ENCODE data around the gene NYAP2.

The NYAP2 gene

DNA sequence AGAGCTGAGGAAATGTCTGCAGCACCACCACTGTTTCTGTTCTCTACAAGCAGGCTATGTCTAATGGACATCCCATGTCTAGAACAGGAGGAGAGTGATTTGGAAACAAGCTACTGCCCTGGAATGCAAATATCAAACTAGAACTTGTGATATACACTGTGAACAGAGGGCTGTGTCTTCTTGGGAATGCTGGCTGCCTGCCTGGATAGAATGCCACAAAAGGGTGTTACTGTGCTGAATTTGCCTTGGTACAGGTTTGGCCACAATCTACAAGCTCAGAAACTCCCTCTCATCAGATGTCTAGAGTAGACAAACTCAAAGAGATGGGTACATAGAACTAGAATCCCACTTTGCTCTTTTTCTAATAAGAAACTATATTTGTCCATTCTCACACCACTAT lies 170.5 kb downstream of the NYAP2 start:
- no peak for DNase-seq

DNA sequence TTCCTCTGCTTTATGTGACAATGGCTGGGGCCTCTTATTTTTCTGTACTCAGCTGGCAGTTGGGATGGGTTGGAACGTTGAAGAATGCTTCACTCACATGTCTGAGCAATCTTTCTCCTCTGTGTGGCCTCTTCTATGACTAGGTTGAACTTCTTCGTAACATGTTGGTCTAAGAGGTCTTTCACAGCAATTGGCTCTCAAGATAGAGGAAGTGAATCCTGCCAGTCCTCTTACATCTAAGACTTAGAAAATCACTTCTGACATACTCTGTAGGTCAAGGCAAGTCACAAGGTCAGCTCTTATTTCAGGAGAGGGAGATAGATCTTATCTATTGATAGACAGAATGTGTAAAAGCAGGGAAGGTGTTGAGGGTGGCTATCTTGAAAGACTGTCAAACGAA lies 174.1 kb downstream of the NYAP2 start:
- no peak for DNase-seq

DNA sequence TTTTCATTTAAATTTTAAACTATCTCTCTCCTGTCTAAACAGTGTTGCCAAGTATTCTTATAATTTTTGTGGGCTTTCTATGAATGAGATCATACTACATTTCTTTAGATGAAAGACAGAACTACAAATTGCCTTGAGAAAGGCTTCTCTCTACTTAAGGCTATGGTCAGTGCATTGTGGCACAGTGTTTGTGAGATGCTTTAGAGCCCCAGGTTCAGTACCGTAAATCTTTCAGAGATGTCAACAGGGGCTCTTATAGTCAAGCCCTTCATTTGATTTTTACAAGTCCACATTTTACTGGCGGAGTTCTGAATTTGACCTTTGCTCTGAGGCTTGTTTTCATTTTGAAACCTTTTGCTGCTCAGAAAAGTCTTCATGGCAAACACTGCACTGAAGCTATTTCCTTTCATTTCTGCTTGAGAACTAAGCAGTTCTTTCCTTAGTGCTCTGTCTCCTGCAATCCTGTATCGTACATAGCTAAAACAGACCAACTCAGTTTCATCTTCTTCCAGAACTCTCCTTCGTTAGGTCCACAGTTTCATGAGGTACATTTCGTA lies 175.2 kb downstream of the NYAP2 start:
- DNase-seq, result no peak

DNA sequence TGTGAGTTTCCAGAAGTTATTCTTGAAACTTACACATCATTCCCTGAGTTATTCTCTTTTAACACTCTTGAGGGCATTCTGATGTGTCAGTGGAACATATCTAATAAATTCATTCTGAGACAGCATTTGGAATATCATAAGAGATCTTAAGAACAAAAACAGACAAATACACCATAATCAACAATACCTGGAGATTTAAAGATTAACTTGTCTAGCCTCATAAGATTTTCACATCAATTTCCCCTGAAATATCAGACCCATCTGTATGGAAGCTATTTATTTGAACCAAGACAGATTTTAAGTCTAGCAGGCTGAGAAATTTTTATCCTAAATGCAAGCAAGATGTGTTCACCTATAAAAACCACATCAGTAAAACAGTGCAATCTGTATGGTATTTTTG lies 181.6 kb downstream of the NYAP2 start:
- DNase-seq, result no peak

DNA sequence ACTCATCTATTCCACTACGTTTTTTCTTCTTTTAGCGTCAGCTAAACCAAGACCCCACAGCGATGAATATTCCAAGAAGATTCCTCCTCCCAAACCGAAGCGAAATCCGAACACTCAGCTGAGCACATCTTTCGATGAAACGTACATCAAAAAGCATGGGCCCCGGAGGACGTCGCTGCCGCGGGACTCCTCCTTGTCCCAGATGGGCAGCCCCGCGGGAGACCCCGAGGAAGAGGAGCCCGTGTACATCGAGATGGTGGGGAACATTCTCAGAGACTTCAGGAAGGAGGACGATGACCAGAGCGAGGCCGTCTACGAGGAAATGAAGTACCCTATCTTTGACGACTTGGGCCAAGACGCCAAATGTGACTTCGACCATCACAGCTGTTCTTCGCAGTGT lies 182.4 kb downstream of the NYAP2 start:
- no peak for DNase-seq

DNA sequence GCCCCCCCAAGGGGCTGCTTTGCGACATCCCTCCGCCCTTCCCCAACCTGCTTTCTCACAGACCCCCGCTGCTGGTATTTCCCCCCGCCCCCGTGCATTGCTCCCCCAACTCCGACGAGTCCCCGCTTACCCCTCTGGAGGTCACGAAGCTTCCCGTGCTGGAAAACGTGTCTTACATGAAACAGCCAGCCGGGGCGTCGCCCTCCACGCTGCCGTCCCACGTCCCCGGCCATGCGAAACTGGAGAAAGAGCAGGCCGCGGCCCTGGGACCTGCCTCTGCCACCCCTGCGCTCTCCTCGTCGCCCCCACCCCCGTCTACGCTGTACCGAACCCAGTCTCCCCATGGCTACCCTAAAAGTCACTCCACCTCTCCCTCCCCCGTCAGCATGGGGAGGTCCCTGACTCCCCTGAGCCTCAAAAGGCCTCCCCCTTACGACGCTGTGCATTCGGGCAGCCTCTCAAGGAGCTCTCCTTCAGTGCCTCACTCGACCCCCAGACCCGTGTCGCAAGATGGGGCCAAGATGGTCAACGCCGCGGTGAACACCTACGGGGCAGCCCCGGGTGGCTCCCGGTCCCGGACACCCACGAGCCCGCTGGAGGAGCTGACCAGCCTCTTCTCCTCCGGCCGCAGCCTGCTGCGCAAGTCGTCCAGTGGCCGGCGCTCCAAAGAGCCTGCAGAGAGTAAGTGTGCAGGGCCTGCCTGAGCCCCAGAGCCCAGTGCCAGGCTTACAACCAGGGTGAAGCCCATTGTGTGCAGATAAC lies 183.0 kb downstream of the NYAP2 start:
- no peak for DNase-seq

DNA sequence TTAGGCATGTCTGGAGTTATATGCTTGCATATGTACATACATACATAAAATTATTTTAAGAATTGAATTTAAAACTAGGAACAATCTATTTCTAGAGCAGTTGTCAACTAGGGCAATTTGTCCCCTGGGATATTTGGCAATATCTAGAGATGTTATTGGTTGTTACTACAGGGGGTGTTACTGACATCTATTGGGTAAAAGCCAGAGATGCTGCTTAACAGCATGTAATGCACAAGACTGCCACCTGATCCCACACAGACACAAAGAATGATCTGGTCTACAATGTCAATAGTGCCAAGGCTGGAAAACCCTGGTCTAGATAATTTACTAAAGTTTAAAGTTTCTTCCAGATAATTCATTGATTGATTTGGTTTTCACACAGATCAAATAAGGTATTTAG lies 185.3 kb downstream of the NYAP2 start:
- no peak for DNase-seq

DNA sequence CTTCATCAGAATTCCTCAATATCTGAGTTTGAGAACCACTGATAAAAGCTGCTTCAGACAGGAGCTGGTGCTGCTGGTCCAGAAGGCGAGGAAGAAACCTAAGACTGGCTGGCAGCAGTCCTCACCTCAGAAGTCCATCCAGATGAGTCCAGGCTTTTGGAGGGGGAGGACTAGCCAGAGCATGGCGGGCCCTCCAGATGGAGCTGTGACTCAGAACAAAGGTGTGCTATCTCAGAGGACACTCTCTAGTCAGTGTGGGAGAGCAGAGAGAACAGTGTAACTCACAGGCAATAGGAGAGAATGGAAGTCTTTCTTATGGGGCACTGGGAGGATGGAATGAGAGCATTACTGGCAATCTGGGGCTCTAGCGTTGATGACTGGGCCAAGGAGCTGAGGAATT lies 191.4 kb downstream of the NYAP2 start:
- DNase-seq, result no peak

DNA sequence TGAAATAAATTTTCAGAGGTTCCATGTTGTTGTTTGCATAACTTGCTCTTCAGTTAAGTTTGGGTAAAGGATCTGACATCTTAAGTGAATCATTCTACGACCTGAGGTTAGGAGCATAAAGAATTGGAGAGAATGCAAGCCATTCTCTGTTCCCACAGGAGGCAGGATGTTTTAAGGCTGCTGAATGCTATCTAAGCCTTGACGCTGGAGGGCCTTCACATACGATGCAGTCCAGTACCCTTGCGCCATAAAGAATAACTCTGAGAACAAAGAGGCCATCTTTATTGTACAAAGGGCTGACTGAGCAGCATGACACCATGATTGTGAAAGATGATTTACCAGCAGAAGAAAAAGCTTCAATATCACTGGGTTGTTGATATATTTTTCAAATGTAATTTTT lies 198.4 kb downstream of the NYAP2 start:
- no peak for DNase-seq

DNA sequence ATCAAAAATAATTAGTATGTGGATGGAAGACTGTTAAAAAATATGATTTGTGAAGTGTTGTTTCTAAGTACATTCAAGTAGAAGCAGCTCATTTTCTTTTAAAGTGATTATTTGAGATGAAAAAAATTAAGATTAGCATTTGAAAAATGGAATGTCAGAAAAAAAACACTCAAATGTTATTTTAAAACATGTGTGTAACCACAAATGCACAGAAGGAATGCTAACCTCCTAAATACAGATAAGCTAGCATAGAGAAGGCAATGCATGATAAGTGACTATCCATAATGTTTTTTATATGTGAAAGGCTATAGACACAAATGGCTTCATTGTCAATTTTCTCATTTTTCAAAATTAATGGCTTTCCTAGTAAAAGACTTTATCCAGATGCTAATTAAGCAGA lies 198.9 kb downstream of the NYAP2 start:
- DNase-seq, result no peak

DNA sequence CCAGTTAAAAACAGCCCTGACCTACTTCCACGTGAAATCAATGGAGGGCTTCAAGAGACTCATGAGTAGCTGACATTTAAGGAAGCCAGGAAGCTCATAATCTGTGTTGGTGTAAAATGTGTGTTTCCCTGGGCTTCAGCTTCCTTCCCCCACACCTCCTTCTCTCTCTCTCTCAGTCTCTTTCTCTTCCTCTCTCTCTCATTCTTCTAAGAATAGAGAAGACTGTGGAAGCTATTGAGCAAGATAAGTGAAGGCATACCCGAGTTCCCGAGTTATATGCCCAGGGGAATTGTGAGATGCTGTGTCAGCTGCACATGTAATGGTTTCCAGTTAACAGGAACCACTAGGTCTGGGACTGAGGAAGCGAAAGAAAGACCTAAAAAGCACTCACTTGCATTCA lies 199.4 kb downstream of the NYAP2 start:
- DNase-seq, result no peak

DNA sequence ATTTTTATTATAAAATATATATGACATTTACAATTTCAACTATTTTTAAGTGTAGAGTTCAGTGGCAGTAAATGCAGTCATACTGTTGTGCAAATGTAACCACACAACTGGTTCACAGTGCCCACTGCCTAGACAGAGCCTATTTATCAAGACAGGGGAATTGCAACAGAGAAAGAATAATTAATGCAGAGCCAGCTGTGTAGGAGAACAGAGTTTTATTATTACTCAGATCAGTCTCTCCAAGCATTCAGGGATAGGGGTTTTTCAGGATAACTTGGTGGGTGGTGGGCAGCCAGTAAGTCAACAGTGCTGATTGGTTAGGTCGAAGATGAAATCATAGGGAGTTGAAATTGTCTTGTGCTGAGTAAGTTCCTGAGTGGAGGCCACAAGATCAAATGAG lies 200.3 kb downstream of the NYAP2 start:
- DNase-seq, result no peak

DNA sequence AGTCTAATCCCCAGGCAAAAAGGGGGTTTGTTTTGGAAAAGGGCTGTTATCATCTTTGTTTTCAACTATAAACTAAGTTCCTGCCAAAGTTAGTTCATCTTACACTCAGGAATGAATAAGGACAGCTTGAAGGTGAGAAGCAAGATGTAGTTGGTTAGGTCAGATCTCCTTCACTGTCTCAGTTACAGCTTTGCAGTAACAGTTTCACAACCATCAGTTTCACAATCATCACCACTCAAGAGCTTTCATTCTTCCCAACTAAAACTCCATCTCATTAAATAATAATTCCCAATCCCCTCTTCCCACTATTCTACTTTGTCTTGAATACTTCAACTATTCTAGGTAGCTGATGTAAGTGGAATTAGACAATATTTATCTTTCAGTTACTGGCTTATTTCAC lies 200.9 kb downstream of the NYAP2 start:
- no peak for DNase-seq

DNA sequence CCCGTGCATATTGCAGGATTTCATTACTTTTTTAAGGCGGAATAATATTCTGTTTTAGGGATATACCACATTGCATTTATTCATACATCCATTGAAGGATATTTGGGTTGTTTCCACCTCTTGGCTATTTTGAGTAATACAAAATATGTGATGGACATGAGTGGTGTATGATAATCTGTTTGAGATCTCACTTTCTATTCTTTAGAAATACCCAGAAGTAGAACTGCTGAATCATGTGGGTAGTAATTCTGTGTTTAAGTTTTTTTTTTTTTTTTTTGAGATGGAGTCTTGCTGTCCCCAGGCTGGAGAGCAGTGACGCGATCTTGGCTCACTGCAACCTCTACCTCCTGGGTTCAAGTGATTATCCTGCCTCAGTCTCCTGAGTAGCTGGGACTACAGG lies 201.4 kb downstream of the NYAP2 start:
- no peak for DNase-seq

DNA sequence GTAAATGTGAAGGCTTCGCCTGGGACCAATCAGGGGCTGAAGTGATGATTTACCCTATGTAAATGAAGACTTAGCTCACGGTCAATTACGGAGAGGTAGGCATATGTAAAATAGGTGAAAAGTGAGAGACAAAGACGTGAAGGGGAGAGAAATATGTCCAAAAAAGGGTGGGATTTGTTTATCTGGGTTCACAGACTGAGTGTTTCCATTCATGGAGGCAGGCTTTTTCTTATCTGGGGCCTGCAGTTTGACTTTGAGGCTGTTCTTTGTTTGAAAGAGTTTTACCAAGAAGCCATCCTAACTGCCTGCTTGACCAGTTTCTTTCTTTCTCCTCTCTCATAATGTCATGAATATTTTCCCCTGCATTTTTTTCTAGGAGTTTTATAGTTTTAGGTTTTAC lies 202.7 kb downstream of the NYAP2 start:
- DNase-seq, result no peak

DNA sequence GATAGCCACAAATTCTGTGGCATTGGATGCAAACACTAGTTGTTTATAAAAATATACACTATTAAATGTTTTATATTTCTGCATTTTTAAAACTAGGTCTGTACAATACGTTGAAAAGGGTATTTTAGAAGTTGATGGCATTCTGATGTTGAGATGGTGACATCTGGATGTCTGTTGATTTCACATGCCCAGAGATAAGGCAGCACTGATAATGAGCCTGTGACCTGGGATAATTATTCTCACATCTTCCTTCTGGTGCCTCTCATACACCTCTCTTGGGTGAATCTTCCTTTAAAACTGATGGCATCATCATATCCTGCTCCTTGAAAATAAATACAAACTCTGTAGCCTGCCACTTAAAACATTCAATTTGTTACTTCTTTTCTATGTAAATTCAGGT lies 208.6 kb downstream of the NYAP2 start:
- DNase-seq, result no peak

DNA sequence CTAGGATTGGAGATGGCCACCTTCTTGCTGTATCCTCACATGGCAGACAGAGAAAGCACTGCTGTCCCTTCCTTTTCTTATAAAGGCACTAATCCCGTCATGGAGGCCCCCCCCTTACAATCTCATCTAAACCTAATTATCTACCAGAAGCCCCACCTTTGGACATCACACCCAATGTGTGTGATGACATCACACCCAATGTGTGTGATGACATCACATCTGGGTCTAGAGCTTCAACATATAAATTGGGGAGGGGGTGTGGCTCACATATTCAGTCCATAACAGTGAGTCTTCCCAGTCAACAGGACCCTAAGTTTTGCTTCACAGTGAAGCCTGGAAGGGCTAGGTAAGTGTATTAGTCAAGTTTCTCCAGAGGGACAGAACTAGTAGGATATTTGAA lies 213.1 kb downstream of the NYAP2 start:
- DNase-seq, result no peak

DNA sequence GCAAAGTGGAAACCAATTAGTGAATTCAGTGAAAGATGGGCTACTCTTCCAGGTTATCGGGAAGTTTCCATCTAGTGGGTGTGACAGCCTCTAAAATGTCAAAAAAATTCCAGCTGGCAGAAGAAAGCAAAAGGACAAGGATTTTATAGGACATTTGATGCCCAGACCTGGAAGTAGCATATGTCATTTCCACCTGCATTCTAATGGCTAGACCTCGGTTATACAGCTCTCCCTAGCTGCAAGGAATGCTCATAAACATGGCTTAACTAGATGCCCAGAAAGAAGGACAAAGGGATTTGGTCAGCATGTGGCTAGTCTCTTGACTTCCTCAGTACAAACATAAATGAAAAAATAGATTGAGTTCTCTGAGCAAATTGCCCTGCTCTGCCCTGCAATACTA lies 215.4 kb downstream of the NYAP2 start:
- DNase-seq, result no peak

DNA sequence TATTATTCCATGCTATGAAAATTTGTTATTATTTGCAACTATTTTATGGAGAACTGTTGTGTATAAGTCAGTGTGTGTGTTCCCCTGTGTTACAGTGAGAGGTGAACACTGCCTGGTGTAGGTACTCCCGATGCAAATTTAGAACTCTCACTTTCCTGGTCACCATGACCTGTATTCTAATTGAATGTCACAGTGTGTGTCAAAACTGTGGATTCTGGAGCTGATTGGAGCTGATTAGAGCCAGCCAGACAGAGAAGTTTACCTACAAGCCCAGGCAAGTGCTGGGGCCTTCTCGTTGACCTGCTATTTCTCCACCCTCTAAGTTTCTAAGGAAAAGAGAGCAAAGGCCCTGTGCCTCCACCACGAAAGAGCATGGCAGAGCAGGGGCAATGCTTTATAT lies 216.0 kb downstream of the NYAP2 start:
- no peak for DNase-seq

DNA sequence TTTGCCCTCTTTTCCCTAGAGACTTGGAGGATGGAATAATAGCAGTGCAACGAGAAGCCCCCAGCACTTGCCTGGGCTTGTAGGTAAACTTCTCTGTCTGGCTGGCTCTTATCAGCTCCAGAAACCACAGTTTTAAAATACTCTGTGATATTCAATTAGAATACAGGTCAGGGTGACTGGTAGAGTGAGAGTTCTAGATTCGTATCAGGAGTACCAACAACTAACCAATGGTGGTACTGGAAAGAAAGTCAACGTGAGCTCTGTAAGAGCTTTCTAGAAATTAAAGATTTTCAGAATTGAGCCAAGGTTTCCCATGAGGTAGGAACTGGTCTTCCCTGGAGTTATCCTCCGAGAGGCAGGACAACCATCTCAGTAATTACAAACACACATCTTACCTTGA lies 216.9 kb downstream of the NYAP2 start:
- DNase-seq, result no peak

DNA sequence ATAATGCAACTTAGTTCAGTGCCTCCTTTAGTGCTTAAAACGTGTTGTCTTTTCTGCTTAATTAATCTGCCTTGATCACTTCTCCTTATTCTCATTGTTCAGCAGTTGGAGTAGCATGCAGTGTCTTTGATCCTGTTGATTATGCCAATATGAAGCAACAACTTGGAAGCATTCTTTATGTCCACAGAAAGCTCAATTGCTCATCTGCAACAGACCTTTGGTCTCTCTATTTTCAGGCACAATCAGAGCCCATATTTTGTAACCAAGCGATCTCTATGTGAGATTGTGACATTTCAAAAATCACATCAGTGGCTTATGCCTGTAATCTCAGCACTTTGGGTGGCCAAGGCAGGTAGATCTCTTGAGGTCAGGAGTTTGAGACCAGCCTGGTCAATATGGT lies 217.3 kb downstream of the NYAP2 start:
- no peak for DNase-seq

DNA sequence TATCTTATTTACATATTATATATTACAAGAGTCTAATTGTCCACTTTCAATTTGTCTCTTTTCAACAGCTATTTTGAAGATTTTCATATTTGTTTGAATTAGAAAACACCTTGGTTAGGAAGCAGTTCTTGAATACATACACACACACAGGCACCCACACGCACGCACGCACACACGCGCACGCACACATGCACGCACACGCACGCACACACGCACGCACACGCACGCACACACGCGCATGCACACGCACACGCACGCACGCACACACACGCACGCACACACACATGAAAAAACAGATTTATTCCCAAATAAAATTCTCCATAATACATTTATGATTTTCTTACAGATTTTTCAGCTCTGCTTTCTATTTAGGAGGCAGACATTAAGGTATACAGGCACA lies 220.7 kb downstream of the NYAP2 start:
- DNase-seq, result no peak

DNA sequence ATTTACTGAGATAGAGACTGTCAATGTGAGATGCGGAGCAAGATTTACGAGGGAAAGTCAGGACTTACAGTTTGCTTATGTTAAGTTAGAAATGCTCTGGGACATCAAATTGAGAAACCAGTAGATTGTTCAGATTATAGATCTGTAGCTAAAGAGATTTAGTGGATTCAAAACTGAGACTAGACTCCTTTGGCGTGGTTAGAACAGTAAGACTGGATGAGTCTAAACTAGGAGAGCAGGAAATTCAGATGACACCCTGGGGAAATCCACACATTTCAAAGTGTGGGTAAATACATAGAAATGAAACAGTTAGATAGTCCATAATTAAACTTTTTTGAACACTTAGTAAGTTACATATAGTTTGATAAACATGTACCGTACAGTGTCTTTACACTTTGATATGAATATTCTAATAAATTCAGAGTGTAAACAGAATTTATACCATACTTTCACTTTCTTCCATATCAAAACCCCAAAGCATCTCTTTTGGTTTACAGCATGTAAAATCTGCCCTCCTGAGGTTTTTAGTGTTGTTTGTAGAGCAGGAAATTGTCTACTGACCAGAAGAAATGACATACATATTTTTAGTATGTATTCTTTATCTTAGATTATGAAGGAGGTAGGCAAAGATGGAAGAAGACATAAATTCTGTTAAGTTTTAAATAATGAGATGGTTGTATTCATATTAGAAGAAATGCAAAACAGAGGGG lies 231.5 kb downstream of the NYAP2 start:
- no peak for DNase-seq

DNA sequence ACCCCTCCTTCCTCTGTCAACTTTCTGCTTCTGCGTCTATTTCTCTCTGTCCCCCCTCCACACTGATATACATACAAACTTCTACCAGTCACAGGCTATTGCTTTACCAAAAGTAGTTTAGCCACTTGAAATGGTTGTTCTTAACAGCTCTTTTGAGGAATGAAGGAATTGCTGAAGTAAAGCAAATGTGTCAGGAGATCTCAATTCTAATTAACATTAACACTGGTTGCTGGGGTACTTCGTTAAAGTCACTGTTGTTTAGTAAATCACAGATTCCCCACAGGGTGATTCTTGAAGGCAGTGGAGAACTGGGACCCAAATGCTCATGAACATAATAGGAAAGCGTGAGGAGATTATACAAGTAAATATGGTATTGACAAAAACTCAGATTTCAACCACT lies 232.8 kb downstream of the NYAP2 start:
- no peak for DNase-seq

DNA sequence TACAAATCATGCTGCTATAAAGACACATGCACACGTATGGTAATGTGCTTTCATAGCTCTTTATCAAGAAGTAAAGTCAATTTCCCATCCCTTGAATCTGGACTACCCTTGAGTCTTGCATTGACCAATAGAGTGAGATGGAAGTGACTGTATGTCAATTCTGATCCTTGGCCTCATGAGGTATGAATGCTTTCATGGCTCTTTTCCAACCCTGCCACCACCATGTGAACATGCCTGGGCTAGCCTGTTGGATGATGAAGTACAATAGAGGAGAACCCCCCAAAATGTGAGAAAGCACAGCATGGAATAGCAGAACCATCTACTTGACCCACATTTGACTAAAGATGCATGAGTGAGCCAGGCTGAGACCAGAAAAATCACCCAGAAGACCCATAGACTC lies 237.0 kb downstream of the NYAP2 start:
- DNase-seq, result no peak
